ENCODE measurements around the gene PPM1N.

Gene PPM1N

DNA sequence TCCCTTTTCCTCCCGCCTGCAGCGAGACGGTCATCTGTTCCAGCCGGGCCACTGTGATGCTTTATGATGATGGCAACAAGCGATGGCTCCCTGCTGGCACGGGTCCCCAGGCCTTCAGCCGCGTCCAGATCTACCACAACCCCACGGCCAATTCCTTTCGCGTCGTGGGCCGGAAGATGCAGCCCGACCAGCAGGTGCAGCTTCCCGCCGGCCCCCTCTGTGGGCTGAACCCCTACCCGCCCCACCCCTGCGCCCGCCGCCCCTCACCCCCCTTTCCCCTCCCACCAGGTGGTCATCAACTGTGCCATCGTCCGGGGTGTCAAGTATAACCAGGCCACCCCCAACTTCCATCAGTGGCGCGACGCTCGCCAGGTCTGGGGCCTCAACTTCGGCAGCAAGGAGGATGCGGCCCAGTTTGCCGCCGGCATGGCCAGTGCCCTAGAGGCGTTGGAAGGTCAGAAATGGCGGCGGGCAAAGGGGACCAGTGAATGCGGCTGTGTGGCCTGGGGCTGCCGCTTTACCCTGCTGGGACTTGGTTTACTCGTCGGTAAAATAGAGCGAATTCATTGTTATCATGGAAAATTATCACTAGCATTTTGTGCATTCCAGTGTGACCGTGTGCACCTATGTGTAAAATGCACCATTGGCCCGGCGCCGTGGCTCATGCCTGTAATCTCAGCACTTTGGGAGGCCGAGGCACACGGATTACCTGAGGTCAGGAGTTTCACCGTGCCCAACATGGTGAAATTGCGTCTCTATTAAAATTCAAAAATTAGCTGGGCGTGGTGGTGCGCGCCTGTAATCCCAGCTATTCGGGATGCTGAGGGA is 19.6 kb downstream of the PPM1N start:
- TF ChIP-seq GATA2 (IDR thresholded peaks at IDR 0.05; ENCODE audit: low read depth, low read length), result no peak
- no peak for TF ChIP-seq GATA3 (IDR thresholded peaks at IDR 0.05; ENCODE audit: low read depth, low read length)

DNA sequence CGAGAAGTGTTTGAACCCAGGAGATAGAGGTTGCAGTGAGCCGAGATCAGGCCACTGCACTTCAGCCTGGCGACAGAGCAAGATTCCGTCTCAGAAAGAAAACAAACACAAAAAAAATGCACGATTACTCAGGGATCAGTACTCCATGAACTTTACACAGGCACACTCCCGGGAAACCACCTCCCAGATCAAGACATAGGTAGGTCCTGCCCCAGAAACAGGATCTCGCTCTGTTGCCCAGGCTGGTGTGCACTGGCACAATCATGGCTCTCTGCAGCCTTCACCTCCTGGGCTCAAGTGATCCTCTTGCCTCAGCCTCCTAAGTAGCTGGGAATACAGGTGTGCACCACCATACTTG is 20.2 kb downstream of the PPM1N start:
- TF ChIP-seq GATA2 (IDR thresholded peaks at IDR 0.05; ENCODE audit: low read depth, low read length), result no peak
- TF ChIP-seq GATA3 (IDR thresholded peaks at IDR 0.05; ENCODE audit: low read depth, low read length), result no peak

GRCh38 chr19:45522010-45522941 is 24.0 kb downstream of the PPM1N start:
- no peak for TF ChIP-seq GATA2 (IDR thresholded peaks at IDR 0.05; ENCODE audit: low read depth, low read length)
- TF ChIP-seq GATA3 (IDR thresholded peaks at IDR 0.05; ENCODE audit: low read depth, low read length), result no peak

- no peak for TF ChIP-seq GATA2 (IDR thresholded peaks at IDR 0.05; ENCODE audit: low read depth, low read length)
- no peak for TF ChIP-seq GATA3 (IDR thresholded peaks at IDR 0.05; ENCODE audit: low read depth, low read length)
These were observed 25.5 kb downstream of the PPM1N start for GRCh38 chr19:45523642-45524256.

GRCh38 chr19:45524575-45525129 is 26.4 kb downstream of the PPM1N start:
- no peak for TF ChIP-seq GATA2 (IDR thresholded peaks at IDR 0.05; ENCODE audit: low read depth, low read length)
- no peak for TF ChIP-seq GATA3 (IDR thresholded peaks at IDR 0.05; ENCODE audit: low read depth, low read length)

DNA sequence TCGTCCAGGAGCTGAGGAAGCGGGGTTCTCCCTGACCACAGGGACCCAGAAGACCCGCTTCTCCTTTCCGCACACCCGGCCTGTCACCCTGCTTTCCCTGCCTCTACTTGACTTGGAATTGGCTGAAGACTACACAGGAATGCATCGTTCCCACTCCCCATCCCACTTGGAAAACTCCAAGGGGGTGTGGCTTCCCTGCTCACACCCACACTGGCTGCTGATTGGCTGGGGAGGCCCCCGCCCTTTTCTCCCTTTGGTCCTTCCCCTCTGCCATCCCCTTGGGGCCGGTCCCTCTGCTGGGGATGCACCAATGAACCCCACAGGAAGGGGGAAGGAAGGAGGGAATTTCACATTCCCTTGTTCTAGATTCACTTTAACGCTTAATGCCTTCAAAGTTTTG is 27.9 kb downstream of the PPM1N start:
- TF ChIP-seq GATA3 (IDR thresholded peaks at IDR 0.05; ENCODE audit: low read depth, low read length), result no peak
- TF ChIP-seq GATA2 (IDR thresholded peaks at IDR 0.05; ENCODE audit: low read depth, low read length), result no peak

DNA sequence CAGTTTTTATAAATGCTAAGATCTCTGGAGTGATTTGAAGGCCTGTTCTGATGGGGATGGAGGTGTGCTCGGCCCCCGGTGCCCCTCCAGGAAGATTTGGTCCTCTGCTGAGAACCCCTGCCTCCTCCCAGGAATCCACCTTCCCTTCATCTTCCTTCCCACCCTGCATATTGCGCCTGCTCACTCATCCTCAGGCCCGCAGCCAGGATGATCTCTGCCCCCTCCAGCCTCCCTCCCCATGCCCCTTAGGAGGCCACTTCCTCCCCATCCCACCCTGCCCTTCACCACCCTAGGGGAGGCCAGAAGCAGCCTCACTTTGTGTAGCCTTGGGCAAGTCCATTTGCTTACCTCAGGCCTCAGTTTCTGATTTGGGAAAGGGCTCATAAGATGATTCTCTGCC is 28.7 kb downstream of the PPM1N start:
- TF ChIP-seq GATA2 (IDR thresholded peaks at IDR 0.05; ENCODE audit: low read depth, low read length), result no peak
- no peak for TF ChIP-seq GATA3 (IDR thresholded peaks at IDR 0.05; ENCODE audit: low read depth, low read length)

GRCh38 chr19:45527731-45528130 is 29.5 kb downstream of the PPM1N start:
- no peak for TF ChIP-seq GATA3 (IDR thresholded peaks at IDR 0.05; ENCODE audit: low read depth, low read length)
- TF ChIP-seq GATA2 (IDR thresholded peaks at IDR 0.05; ENCODE audit: low read depth, low read length), result no peak

- TF ChIP-seq GATA3 (IDR thresholded peaks at IDR 0.05; ENCODE audit: low read depth, low read length), result no peak
- no peak for TF ChIP-seq GATA2 (IDR thresholded peaks at IDR 0.05; ENCODE audit: low read depth, low read length)
These were observed 30.0 kb downstream of the PPM1N start for GRCh38 chr19:45528149-45528743.

DNA sequence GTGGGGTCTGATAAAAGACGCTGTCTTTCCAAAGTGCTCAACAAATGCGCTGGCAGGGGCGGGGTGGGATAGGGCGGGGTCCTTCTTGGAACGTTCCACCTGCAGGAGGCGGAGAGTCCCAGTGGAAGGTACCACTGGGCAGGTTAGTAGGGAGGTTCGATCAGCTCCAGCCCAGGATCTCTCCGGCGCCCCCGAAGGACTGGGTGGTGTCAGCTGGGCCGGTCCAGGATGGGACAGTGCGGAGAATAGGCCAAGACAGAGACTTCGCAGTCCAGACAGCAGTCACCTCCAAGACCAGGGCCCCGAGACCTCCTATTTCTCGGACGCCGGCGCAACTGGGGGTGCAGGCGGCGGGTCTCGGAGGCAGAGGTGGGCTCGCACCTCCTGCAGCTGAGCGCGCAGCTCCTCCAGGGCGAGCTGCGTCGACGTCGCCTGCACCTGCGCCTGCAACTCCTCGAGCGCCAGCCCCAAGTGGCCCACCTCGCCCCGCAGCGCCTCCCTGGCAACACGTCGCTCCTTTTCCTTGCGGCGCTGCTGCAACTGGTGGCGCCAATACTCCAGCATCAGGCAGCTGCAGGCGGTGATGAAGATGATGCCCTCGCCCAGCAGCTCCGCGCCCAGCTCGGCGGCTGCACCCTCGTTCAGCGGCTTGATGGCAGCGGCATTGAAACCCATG is 30.6 kb downstream of the PPM1N start:
- TF ChIP-seq GATA3 (IDR thresholded peaks at IDR 0.05; ENCODE audit: low read depth, low read length) (no peak), GATA2 (IDR thresholded peaks at IDR 0.05; ENCODE audit: low read depth, low read length) (no peak)

DNA sequence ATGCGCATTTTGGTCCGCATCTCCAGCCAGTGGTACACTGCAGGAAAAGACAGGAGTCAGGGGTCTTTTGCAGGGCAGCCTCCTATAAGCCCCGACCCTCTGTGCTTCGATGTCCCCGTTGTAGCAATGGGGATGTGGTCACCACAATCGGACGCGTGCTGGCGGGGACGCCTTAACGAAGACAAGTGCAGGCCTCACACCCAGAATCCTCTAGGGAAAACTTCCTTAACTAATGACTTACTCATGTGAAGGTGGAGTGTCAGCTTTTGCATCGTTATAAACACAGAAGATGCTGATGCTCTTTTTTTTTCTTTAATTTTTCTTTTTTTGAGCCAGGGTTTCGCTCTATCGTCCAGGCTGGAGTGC is 31.2 kb downstream of the PPM1N start:
- TF ChIP-seq GATA2 (IDR thresholded peaks at IDR 0.05; ENCODE audit: low read depth, low read length) (no peak), GATA3 (IDR thresholded peaks at IDR 0.05; ENCODE audit: low read depth, low read length) (no peak)

DNA sequence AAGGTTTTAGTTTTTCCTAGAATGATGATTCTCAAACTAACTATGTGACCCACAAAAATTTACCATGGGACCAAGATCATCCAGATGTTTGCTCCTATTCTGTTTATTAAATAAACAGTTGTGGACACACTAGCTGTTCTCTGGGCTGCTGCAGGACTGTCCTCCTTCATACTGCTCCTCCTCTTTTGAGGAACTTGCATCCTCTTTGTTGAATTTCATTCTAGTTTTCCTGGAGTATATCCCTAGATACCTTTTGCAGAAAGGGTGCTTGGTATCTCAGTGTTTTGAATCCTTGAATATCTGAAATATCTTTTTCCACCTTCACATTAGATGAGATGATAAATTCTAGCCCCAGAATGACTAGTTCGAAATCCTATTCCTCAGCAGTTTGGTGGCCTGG is 33.1 kb downstream of the PPM1N start:
- TF ChIP-seq GATA2 (IDR thresholded peaks at IDR 0.05; ENCODE audit: low read depth, low read length) (no peak), GATA3 (IDR thresholded peaks at IDR 0.05; ENCODE audit: low read depth, low read length) (no peak)

DNA sequence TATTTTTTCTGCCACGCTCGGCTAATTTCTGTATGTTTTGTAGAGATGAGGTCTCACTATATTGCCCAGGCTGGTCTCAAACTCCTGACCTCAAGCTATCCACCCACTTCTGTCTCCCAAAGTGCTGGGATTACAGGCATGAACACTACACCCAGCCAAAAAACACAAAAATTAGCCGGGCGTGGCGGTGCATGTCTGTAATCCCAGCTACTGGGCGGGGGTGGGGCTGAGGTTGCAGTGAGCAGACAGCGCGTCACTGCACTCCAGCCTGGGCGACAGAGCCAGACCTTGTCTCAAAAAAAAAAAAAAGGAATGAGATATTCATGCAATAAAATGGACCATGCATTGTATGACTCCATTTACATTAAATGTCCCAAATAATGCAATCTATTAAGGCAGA is 41.2 kb downstream of the PPM1N start:
- TF ChIP-seq GATA2 (IDR thresholded peaks at IDR 0.05; ENCODE audit: low read depth, low read length), result no peak
- TF ChIP-seq GATA3 (IDR thresholded peaks at IDR 0.05; ENCODE audit: low read depth, low read length), result no peak

All from SH-SY5Y (cell line).